Hematopoietic multipotent progenitor cell treated with erythropoietin and hydrocortisone succinate and interleukin-3 and kit ligand, for 8 days (in vitro differentiated cells): ENCODE results near the gene SLC26A1.

ENCODE experiments used
- DNase-seq: peaks from one replicate; pipeline ENCODE4 v3.0.0-alpha.2; 2015

SLC26A1 gene

DNA sequence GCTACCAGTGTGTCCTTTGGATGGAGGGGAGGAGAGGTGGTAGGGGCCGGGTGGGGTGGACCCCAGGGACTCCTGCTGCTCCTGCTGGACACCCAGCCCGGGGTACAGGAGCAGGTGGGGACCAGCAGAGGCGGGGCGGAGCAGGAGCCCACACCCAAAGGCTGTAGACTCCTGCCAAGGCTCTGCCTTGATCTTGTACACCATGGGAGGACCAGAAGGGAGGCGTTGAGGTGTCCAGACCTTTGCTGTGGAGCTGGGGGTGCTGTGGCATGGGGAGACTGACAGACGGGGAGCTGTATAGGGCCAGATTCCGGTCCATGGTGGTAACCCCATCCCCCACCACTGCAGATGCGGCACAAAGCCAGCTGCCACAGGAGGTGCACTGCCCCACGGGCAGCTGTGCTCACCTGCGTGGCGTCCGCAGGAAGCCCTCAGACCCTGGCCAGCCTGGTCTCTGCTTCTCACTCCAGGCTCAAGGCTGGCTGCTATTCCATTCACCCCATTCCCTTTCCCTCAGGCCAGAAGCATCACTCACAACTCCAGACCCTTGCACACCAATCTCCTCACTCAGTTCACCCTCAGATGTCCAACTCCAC, 5.0 kb upstream of the SLC26A1 start:
- peak; percentile 35 for DNase-seq

GRCh38 chr4:997375-998071, 4.3 kb upstream of the SLC26A1 start:
- DNase-seq = peak; percentile 63

DNA sequence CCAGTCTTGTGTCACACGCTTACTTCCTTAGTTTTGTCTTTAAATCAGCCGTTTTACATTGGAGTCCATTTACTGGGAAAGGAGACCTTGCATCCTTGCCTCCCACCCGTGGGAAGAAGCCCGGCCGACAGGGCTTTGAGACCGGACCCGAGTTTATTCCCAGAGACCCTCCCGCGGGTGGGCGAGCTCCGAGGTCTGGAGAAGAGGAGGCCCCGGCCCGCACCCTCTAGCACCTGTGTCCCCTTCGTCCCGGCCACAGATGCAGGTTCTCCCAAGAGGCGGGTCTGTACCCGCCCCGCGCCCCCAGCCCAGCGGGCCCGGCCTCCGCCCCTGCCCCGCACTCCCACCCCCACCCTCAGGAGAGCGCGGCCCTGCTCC, 3.8 kb upstream of the SLC26A1 start:
- no peak for DNase-seq

- DNase-seq = peak; percentile 94
These were observed 3.1 kb upstream of the SLC26A1 start for GRCh38 chr4:996030-996996.

- peak; percentile 41 for DNase-seq
These were observed 2.3 kb upstream of the SLC26A1 start for GRCh38 chr4:995311-996026.

GRCh38 chr4:992297-993110, 700 bp downstream of the SLC26A1 start:
- no peak for DNase-seq

- DNase-seq = no peak
These were observed 1.5 kb downstream of the SLC26A1 start for GRCh38 chr4:991451-992296.

DNA sequence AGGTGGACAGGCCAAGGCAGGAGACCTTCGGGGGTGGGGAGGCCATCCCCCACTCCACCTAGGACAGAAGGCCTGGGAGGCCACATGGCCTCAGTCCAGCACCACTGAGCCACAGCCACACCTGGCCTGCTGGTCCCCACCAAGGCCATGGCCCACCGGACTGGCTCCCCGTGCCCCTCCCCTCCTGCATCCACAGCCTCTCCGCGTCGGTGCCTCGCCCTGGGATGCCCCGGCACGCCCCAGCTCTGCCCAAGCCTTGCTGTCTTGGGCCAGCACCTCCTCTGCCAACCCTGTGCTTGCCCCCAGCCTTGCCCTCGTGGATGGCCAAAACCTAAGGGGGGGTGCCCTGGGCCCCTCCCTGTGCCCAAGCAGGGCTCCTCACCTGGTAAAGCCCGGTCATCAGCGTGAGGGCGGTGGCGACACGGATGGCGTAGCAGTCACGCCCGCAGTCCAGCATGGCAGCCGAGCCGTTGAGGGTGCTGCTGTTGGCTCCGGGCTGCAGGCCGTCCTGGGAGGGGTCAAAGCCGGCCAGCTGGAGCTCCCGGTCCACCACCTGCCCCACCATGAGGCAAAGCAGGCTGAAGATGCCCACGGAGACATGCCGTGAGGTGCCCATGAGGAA, 2.3 kb downstream of the SLC26A1 start:
- no peak for DNase-seq

GRCh38 chr4:989722-990471, 3.3 kb downstream of the SLC26A1 start:
- no peak for DNase-seq

DNA sequence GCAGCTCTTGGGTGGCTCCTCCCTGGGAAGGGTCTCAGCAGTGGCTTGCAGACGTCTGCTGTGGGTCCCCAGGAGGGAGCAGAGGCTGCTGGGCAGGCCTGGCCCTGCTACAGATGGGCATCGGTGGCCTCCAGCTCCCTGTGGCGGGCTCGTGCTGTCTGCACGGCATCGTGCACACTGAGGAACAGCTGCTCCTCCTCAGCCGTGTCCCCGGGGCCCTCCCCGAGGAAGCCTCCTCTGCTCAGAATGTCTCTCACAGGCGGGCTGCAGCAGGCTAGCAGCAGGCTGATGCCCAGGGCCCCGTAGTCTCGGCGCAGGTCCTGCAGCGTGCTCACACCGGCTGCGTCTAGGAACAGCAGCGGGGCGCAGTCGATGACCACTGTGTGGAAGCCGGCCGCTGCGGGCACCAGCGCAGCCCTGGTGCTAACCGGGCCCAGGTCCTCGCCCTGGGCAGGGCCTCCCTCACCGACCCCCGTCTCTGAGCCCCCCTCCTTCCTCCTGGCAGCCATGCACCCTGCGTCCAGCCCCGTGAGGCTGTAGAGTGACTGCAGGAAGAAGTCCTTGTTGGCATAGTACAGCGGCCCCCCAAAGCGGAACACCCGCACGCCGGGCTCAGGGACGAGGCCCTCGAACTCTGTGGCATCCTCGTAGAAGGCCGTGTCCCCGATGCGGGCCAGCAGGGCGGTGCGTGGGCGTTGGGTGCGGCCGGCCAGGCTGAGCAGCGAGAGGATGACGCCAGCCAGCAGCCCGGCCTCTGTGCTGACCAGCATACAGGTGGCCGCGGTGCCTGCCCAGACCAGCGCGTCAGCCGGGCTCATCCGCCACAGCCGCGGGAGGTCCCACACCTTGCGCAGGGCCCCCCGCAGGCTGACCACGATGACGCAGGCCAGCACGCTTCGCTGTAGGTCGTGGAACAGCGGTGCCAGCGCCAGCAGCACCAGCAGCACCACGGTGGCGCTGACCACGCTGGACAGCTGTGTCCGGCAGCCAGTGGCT, 4.2 kb downstream of the SLC26A1 start:
- DNase-seq = no peak

- no peak for DNase-seq
These were observed 5.3 kb downstream of the SLC26A1 start for GRCh38 chr4:987624-988513.

DNA sequence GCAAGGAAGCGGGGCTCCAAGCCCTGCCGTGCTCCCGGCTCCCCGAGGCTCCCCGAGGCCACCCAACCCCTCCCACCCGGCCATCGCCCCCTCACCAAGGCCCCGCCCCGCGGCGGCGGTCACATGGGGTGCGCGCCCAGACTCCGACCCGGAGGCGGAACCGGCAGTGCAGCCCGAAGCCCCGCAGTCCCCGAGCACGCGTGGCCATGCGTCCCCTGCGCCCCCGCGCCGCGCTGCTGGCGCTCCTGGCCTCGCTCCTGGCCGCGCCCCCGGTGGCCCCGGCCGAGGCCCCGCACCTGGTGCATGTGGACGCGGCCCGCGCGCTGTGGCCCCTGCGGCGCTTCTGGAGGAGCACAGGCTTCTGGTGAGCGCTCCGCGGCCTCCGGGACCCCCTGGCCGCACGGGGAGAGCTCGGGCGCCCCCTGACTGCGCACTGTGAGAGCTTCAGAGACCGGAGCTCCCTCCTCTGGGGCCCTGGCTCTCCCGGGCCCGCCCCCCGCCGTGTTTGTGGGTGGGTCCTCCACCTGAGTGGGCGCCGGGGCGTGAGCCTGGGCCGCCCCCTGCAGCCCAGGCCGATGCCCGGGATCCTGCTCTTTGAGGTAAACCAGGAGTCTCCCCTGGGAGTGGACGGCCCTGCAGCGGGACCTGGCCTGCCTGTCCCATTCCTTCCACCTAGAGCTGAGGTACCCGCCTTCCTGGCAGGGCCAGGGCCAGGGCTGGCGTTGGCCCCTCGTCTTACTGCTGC, 6.2 kb downstream of the SLC26A1 start, which contains the start of gene IDUA:
TSS of gene IDUA (plus strand) at position 166 of the 745 bp plus-strand sequence. CDS start at position 207, 41 bp downstream.
- DNase-seq = peak; percentile 81

DNA sequence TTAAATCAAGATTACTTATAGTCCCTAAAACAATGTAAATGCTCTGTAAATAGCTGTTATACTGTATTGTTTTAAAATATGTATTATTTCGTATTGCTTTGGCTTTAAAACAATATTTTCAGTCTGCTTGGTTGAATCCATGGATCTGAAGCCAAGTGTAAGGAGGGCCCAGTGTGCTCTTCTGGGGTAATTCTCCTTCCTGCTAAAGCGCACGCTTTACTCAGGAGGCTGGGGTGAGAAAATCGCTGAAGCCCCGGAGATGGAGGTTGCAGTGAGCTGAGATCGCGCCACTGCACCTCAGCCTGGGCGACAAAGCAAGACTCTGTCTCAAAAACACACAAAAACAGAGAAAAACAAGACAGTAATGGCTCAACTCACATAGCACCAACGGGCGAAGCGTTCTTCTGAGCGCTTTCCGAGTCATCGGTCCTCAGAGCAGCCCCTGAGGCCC, 6.8 kb downstream of the SLC26A1 start:
- no peak for DNase-seq

GRCh38 chr4:985123-985830, 7.9 kb downstream of the SLC26A1 start:
- peak; percentile 82 for DNase-seq

- no peak for DNase-seq
These were observed 8.7 kb downstream of the SLC26A1 start for GRCh38 chr4:984336-985054.
